Astrocyte (in vitro differentiated cells and primary cell): Measurements from ENCODE around the gene PRKCD.

Source experiments
- EZH2 ChIP-seq: IDR thresholded peaks from 2 replicates; pipeline ENCODE4 v1.6.1; 2012; ENCODE audit warnings: mild to moderate bottlenecking, low read length, inconsistent platforms; ENCODE audit not compliant: insufficient read depth
- TF ChIP-seq, protein P1 (sequence below): IDR thresholded peaks from 2 replicates; pipeline ENCODE4 v1.5.1; 2011; ENCODE audit warnings: low read depth, mild to moderate bottlenecking, inconsistent platforms, low read length, moderate library complexity; ENCODE audit not compliant: insufficient read depth

- TF ChIP-seq, protein P1, sequence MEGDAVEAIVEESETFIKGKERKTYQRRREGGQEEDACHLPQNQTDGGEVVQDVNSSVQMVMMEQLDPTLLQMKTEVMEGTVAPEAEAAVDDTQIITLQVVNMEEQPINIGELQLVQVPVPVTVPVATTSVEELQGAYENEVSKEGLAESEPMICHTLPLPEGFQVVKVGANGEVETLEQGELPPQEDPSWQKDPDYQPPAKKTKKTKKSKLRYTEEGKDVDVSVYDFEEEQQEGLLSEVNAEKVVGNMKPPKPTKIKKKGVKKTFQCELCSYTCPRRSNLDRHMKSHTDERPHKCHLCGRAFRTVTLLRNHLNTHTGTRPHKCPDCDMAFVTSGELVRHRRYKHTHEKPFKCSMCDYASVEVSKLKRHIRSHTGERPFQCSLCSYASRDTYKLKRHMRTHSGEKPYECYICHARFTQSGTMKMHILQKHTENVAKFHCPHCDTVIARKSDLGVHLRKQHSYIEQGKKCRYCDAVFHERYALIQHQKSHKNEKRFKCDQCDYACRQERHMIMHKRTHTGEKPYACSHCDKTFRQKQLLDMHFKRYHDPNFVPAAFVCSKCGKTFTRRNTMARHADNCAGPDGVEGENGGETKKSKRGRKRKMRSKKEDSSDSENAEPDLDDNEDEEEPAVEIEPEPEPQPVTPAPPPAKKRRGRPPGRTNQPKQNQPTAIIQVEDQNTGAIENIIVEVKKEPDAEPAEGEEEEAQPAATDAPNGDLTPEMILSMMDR = no peak
- no peak for TF ChIP-seq EZH2
These were observed 34.0 kb downstream of the PRKCD start for GRCh38 chr3:53195066-53195450.
